ENCODE measurements around the gene GP1BA. TPM values are rescaled to one million over a fixed set of nuclear protein-coding genes. Genes with fewer than 3 reads are reported as not detected.

Gene GP1BA
- total RNA-seq, 3 donors from 2014 or later (not counting 1 experiment from before 2014, with no cell fraction given), result 0.25 to 4.3 (median 2.2) TPM

DNA sequence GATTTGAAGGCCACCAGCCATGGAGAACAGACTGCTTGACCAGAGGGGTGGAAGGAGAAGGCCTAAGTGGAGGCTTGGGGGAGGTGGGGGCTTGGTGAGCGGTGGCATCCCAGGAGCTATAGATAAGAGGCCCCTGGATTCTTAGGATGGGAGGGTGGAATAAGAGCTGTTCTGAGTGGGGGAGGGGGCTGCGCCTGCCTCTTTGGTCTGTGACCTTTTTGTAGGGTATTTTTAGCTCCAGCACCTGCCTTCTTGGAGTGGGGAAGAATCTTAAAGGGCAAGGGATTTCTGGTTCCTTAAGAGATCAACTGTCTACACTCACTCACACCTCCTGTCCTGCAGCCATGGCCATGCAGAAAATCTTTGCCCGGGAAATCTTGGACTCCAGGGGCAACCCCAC, 19.4 kb downstream of the GP1BA start:
- intact Hi-C loops (cut with micrococcal nuclease), result no loop called here
- Histone ChIP-seq H3K27ac (ENCODE audit: low read length) (no peak overlapping the region), H3K9me3 (ENCODE audit: control insufficient read depth, insufficient read depth, low read length) (no peaks in the 10 kb centered on the region), H3K36me3 (ENCODE audit: control insufficient read depth, insufficient read depth, low read length) (peaks cover 10% of the 10 kb centered on the region), H3K27me3 (ENCODE audit: control insufficient read depth, insufficient read depth, low read length) (no peaks in the 10 kb centered on the region), H3K4me3 (ENCODE audit: low read length) (no peak overlapping the region), H3K4me1 (ENCODE audit: control insufficient read depth, insufficient read depth, low read length) (peaks cover 21% of the 10 kb centered on the region)
- H3K36me3 Mint-ChIP-seq, result peaks cover 4% of the 10 kb centered on the region
- no peaks in the 10 kb centered on the region for H3K9me3 Mint-ChIP-seq
- peak overlapping the region; percentile 87 for H3K4me3 Mint-ChIP-seq
- TF ChIP-seq CTCF (IDR thresholded peaks at IDR 0.05), result no peak
- H3K4me1 Mint-ChIP-seq, result peaks cover 19 to 29% of the 10 kb centered on the region in 2 donors
- H3K27me3 Mint-ChIP-seq (ENCODE audit: low read depth in 2 of 2), result peaks cover 0 to 2% of the 10 kb centered on the region in 2 donors
- 97% methylated on average over 3 of the region's 3 CpGs for WGBS (ENCODE audit: insufficient coverage)
- DNase-seq (no peak), ATAC-seq (no peak)
- peak overlapping the region; percentile 87 to 93 for H3K27ac Mint-ChIP-seq

DNA sequence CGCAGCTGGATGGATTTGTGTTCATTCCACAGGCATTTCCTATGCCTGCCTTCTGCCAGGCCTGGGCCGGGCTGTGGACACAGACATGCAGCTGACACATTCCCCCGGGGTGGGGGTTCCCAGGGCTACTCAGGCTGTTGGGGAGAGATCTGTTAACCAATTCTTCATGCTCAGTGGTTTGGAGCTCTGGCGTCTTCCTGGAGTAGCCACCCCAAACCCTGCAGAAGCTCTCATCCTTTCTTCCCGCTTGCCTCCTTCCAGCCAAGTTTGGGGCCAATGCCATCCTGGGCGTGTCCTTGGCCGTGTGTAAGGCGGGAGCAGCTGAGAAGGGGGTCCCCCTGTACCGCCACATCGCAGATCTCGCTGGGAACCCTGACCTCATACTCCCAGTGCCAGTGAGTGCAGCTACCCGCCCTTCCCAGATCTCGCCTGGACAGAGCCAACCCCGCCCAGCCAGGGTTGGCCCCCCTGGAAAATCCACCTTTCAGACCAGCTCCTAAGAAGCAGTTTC, 21.4 kb downstream of the GP1BA start:
- no peak for DNase-seq
- H3K36me3 ChIP-seq (ENCODE audit: control insufficient read depth, insufficient read depth, low read length), result no peaks in the 10 kb centered on the region
- Mint-ChIP-seq H3K36me3 (no peaks in the 10 kb centered on the region), H3K27ac (no peak overlapping the region), H3K4me3 (no peak overlapping the region), H3K9me3 (no peaks in the 10 kb centered on the region), H3K4me1 (peaks cover 13 to 24% of the 10 kb centered on the region in 2 donors), H3K27me3 (ENCODE audit: low read depth in 2 of 2) (no peaks in the 10 kb centered on the region)
- H3K27me3 ChIP-seq (ENCODE audit: control insufficient read depth, insufficient read depth, low read length), result no peaks in the 10 kb centered on the region
- TF ChIP-seq CTCF (IDR thresholded peaks at IDR 0.05), result no peak
- no peak for ATAC-seq
- no peaks in the 10 kb centered on the region for H3K9me3 ChIP-seq (ENCODE audit: control insufficient read depth, insufficient read depth, low read length)
- 92% methylated on average over 14 of the region's 14 CpGs for WGBS (ENCODE audit: insufficient coverage)
- intact Hi-C loops (cut with micrococcal nuclease), result no loop called here
- H3K4me1 ChIP-seq (ENCODE audit: control insufficient read depth, insufficient read depth, low read length), result peaks cover 20% of the 10 kb centered on the region
- H3K4me3 ChIP-seq (ENCODE audit: low read length), result no peak overlapping the region
- H3K27ac ChIP-seq (ENCODE audit: low read length), result no peak overlapping the region

DNA sequence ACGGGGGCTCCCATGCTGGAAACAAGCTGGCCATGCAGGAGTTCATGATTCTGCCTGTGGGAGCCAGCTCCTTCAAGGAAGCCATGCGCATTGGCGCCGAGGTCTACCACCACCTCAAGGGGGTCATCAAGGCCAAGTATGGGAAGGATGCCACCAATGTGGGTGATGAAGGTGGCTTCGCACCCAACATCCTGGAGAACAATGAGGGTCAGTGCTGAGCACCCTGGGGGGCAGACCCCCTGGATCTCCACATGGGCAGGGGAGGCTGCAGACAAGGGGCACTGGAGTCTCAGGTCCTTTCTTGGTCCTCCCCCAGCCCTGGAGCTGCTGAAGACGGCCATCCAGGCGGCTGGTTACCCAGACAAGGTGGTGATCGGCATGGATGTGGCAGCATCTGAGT, 23.0 kb downstream of the GP1BA start:
- Mint-ChIP-seq H3K27me3 (ENCODE audit: low read depth in 2 of 2) (no peaks in the 10 kb centered on the region), H3K9me3 (no peaks in the 10 kb centered on the region), H3K4me1 (peaks cover 13 to 20% of the 10 kb centered on the region in 2 donors), H3K36me3 (no peaks in the 10 kb centered on the region), H3K4me3 (no peak overlapping the region), H3K27ac (no peak overlapping the region)
- TF ChIP-seq CTCF (IDR thresholded peaks at IDR 0.05), result no peak
- intact Hi-C loops (cut with micrococcal nuclease), result no loop called here
- Histone ChIP-seq H3K36me3 (ENCODE audit: control insufficient read depth, insufficient read depth, low read length) (peaks cover 9% of the 10 kb centered on the region), H3K4me3 (ENCODE audit: low read length) (no peak overlapping the region), H3K27me3 (ENCODE audit: control insufficient read depth, insufficient read depth, low read length) (no peaks in the 10 kb centered on the region), H3K4me1 (ENCODE audit: control insufficient read depth, insufficient read depth, low read length) (peaks cover 16% of the 10 kb centered on the region), H3K27ac (ENCODE audit: low read length) (no peak overlapping the region), H3K9me3 (ENCODE audit: control insufficient read depth, insufficient read depth, low read length) (no peaks in the 10 kb centered on the region)
- DNase-seq (no peak), ATAC-seq (no peak)
- 95% methylated on average over 8 of the region's 8 CpGs for WGBS (ENCODE audit: insufficient coverage)

GRCh38 chr17:4956493-4957061, 24.5 kb downstream of the GP1BA start:
- Histone ChIP-seq H3K36me3 (ENCODE audit: control insufficient read depth, insufficient read depth, low read length) (peaks cover 15% of the 10 kb centered on the region), H3K27ac (ENCODE audit: low read length) (no peak overlapping the region), H3K4me3 (ENCODE audit: low read length) (no peak overlapping the region), H3K4me1 (ENCODE audit: control insufficient read depth, insufficient read depth, low read length) (peaks cover 5% of the 10 kb centered on the region), H3K27me3 (ENCODE audit: control insufficient read depth, insufficient read depth, low read length) (no peaks in the 10 kb centered on the region), H3K9me3 (ENCODE audit: control insufficient read depth, insufficient read depth, low read length) (no peaks in the 10 kb centered on the region)
- H3K27me3 Mint-ChIP-seq (ENCODE audit: low read depth in 2 of 2), result no peaks in the 10 kb centered on the region
- H3K27ac Mint-ChIP-seq, result no peak overlapping the region
- DNase-seq, result peak; percentile 42 to 56
- peaks cover 0 to 6% of the 10 kb centered on the region in 2 donors for H3K4me1 Mint-ChIP-seq
- H3K4me3 Mint-ChIP-seq, result no peak overlapping the region
- intact Hi-C loops (cut with micrococcal nuclease), result no loop called here
- no peaks in the 10 kb centered on the region for H3K9me3 Mint-ChIP-seq
- ATAC-seq, result peak in 2 of 3 donors; percentile 39 to 40
- WGBS (ENCODE audit: insufficient coverage), result 90% methylated on average over 10 of the region's 10 CpGs
- no peak for TF ChIP-seq CTCF (IDR thresholded peaks at IDR 0.05)
- no peaks in the 10 kb centered on the region for H3K36me3 Mint-ChIP-seq

All from natural killer cell (primary cell).